SU-DHL-6 (cell line): ENCODE measurements around the gene PPP1R3A.

Experiments
- H2AFZ ChIP-seq: fragments of 200-600 bp; sonication (generic); 2 replicates; pipeline ENCODE4 v1.6.1; 2014; ENCODE audit warnings: low read depth, mild to moderate bottlenecking, moderate library complexity, mixed read lengths, antibody characterized with exemption, low read length; ENCODE audit not compliant: severe bottlenecking
- H3F3A ChIP-seq: fragments of 200-600 bp; shearing (Covaris generic); 2 replicates; pipeline ENCODE4 v1.6.0; 2016; ENCODE audit warnings: antibody characterized with exemption, mild to moderate bottlenecking; ENCODE audit not compliant: insufficient read depth
- H3K27ac ChIP-seq: fragments of 200-600 bp; sonication (generic); 2 replicates; pipeline ENCODE4 v1.5.1; 2016; ENCODE audit warnings: low read depth, mild to moderate bottlenecking, low read length, moderate library complexity, mixed read lengths
- H3K27me3 ChIP-seq: fragments of 200-600 bp; sonication (generic), shearing (Covaris generic); 2 replicates; pipeline ENCODE4 v1.6.0; 2014; ENCODE audit warnings: mild to moderate bottlenecking, low read length
- H3K36me3 ChIP-seq: fragments of 200-600 bp; sonication (generic); 2 replicates; pipeline ENCODE4 v1.6.1; 2014; ENCODE audit warnings: mild to moderate bottlenecking, low read length, mixed read lengths
- H3K4me2 ChIP-seq: fragments of 300-600, 200-600 bp; shearing (Covaris generic), sonication (generic); 2 replicates; pipeline ENCODE4 v1.6.0; 2014; ENCODE audit warnings: low read length, low read depth, mild to moderate bottlenecking; ENCODE audit not compliant: poor library complexity, severe bottlenecking
- H3K4me3 ChIP-seq: fragments of 200-600 bp; sonication (generic); 2 replicates; pipeline ENCODE4 v1.5.1; 2014; ENCODE audit warnings: antibody characterized with exemption, low read length, mild to moderate bottlenecking, mixed read lengths; ENCODE audit not compliant: insufficient read depth, poor library complexity, severe bottlenecking
- H3K79me2 ChIP-seq: fragments of 200-600 bp; sonication (generic); 2 replicates; pipeline ENCODE4 v1.6.1; 2014; ENCODE audit warnings: mild to moderate bottlenecking, low read length, moderate library complexity; ENCODE audit not compliant: insufficient read depth
- H3K9ac ChIP-seq: fragments of 200-600 bp; sonication (generic); 2 replicates; pipeline ENCODE4 v1.7.0; 2014; ENCODE audit warnings: mild to moderate bottlenecking, low read length
- H3K9me2 ChIP-seq: fragments of 200-600 bp; sonication (generic); replicated peaks from 2 replicates; pipeline ENCODE4 v1.6.1; 2014; ENCODE audit warnings: low read length; ENCODE audit not compliant: insufficient read depth
- H3K9me3 ChIP-seq: fragments of 200-600 bp; sonication (generic); 2 replicates; pipeline ENCODE4 v1.6.1; 2014; ENCODE audit warnings: low read length, mixed read lengths; ENCODE audit not compliant: insufficient read depth
- H4K20me1 ChIP-seq: fragments of 200-600 bp; sonication (generic); 2 replicates; pipeline ENCODE4 v1.6.1; 2014; ENCODE audit warnings: low read depth, mild to moderate bottlenecking, antibody characterized with exemption, low read length, moderate library complexity, mixed read lengths
- EZH2phosphoT487 ChIP-seq: fragments of 200-600 bp; sonication (generic), shearing (Covaris generic); conservative IDR thresholded peaks from 2 replicates; pipeline ENCODE4 v1.6.1; 2018; ENCODE audit warnings: mild to moderate bottlenecking, antibody characterized with exemption, low read length, moderate library complexity, mixed read lengths
- TF ChIP-seq, protein P1 (sequence below): fragments of 200-600 bp; sonication (generic); IDR thresholded peaks from one replicate; pipeline ENCODE4 v1.5.1; 2017; ENCODE audit warnings: antibody characterized with exemption, mild to moderate bottlenecking, low read length, moderate library complexity; ENCODE audit not compliant: insufficient read depth, poor library complexity, severe bottlenecking

PPP1R3A gene

DNA sequence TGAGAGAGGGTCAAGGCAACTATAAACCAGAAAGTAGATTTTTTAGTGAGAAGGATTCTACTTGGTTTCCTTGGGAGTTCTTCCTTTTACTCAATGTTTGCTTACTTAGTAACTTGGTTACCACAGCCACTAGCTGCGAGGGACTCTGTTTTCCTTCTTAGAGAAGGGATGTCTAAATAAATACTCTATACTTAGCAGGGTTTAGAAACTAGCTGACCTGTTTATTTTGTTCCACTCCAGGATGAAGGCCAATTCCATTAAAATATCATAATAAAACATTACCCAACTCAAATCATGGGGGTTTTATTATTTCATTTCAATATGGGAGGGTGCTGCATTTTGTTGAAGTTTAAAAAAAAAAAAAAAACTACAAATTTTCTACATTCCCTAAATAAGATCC lies 87.3 kb downstream of the PPP1R3A start:
- no peak for TF ChIP-seq EZH2phosphoT487
- H3K36me3 ChIP-seq, result no peaks in the 10 kb centered on the region
- H3K9me2 ChIP-seq, result no peaks in the 10 kb centered on the region; the same call in 1 of the 2 replicates
- no peaks in the 10 kb centered on the region for H4K20me1 ChIP-seq
- no peak overlapping the region for H3K4me2 ChIP-seq
- no peaks in the 10 kb centered on the region for H3K27me3 ChIP-seq
- H3F3A ChIP-seq, result no peaks in the 10 kb centered on the region
- H3K4me3 ChIP-seq, result no peak overlapping the region
- no peaks in the 10 kb centered on the region for H3K9me3 ChIP-seq
- no peaks in the 10 kb centered on the region for H3K79me2 ChIP-seq
- no peak overlapping the region for H3K9ac ChIP-seq
- H3K27ac ChIP-seq, result no peak overlapping the region
- H2AFZ ChIP-seq, result no peak overlapping the region

DNA sequence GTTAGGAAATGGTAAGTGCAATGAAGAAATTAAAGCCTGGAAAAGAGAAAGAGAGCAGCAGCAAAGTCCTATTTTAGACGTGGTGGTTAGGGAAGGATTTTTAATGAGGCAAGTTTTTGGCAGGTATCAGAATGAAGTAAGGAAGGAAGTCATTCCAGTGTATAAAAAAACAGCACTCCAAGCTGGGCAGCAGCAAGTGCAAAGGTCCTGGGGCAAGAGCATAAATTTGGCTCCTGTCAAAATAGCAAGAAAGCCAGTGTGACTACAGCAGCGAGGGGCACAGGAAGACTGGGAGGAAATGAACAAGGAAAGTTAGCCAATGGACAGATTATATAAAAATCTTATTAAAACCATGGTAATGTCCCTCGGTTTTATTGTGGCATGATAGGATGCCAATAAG lies 90.2 kb downstream of the PPP1R3A start:
- no peak overlapping the region for H3K4me3 ChIP-seq
- no peaks in the 10 kb centered on the region for H3F3A ChIP-seq
- H3K27ac ChIP-seq, result no peak overlapping the region
- H3K9me3 ChIP-seq, result no peaks in the 10 kb centered on the region
- no peak overlapping the region for H2AFZ ChIP-seq
- no peak overlapping the region for H3K4me2 ChIP-seq
- no peaks in the 10 kb centered on the region; the same call in 1 of the 2 replicates for H3K9me2 ChIP-seq
- no peak for TF ChIP-seq EZH2phosphoT487
- TF ChIP-seq, protein P1, sequence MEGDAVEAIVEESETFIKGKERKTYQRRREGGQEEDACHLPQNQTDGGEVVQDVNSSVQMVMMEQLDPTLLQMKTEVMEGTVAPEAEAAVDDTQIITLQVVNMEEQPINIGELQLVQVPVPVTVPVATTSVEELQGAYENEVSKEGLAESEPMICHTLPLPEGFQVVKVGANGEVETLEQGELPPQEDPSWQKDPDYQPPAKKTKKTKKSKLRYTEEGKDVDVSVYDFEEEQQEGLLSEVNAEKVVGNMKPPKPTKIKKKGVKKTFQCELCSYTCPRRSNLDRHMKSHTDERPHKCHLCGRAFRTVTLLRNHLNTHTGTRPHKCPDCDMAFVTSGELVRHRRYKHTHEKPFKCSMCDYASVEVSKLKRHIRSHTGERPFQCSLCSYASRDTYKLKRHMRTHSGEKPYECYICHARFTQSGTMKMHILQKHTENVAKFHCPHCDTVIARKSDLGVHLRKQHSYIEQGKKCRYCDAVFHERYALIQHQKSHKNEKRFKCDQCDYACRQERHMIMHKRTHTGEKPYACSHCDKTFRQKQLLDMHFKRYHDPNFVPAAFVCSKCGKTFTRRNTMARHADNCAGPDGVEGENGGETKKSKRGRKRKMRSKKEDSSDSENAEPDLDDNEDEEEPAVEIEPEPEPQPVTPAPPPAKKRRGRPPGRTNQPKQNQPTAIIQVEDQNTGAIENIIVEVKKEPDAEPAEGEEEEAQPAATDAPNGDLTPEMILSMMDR, result no peak
- H3K9ac ChIP-seq, result no peak overlapping the region
- H4K20me1 ChIP-seq, result no peaks in the 10 kb centered on the region
- no peaks in the 10 kb centered on the region for H3K36me3 ChIP-seq
- no peaks in the 10 kb centered on the region for H3K27me3 ChIP-seq
- no peaks in the 10 kb centered on the region for H3K79me2 ChIP-seq
